Measurements from ENCODE around the gene PTGDR2.

PTGDR2 gene

GRCh38 chr11:60842668-60843600 is 12.8 kb downstream of the PTGDR2 start:
- Mint-ChIP-seq H3K9me3 (ENCODE audit: low read depth) (no peaks in the 10 kb centered on the region), H3K4me3 (peak overlapping the region; percentile 94), H3K27ac (peak overlapping the region; percentile 94), H3K36me3 (peaks cover 12% of the 10 kb centered on the region), H3K4me1 (ENCODE audit: low read depth) (peaks cover 33% of the 10 kb centered on the region), H3K27me3 (no peaks in the 10 kb centered on the region)

- Mint-ChIP-seq H3K36me3 (peaks cover 12% of the 10 kb centered on the region), H3K27ac (peak within 1 kb of the TSS; percentile 94), H3K4me1 (ENCODE audit: low read depth) (peaks cover 36% of the 10 kb centered on the region), H3K27me3 (no peaks in the 10 kb centered on the region), H3K9me3 (ENCODE audit: low read depth) (no peaks in the 10 kb centered on the region), H3K4me3 (peak within 1 kb of the TSS; percentile 94)
These were observed 13.7 kb downstream of the PTGDR2 start, which contains the start of gene CCDC86 for GRCh38 chr11:60841797-60842667. Gene CCDC86 (plus strand): TSS chr11:60842113. CDS start chr11:60842125, 12 bp downstream.

GRCh38 chr11:60840470-60841430 is 15.0 kb downstream of the PTGDR2 start:
- peak overlapping the region; percentile 94 for H3K27ac Mint-ChIP-seq
- H3K4me1 Mint-ChIP-seq (ENCODE audit: low read depth): peaks cover 35% of the 10 kb centered on the region
- peak overlapping the region; percentile 94 for H3K4me3 Mint-ChIP-seq
- H3K27me3 Mint-ChIP-seq: no peaks in the 10 kb centered on the region
- H3K9me3 Mint-ChIP-seq (ENCODE audit: low read depth): no peaks in the 10 kb centered on the region
- peaks cover 12% of the 10 kb centered on the region for H3K36me3 Mint-ChIP-seq

GRCh38 chr11:60838132-60838531 is 17.6 kb downstream of the PTGDR2 start:
- peaks cover 21% of the 10 kb centered on the region for H3K4me1 Mint-ChIP-seq (ENCODE audit: low read depth)
- peaks cover 2% of the 10 kb centered on the region for H3K27me3 Mint-ChIP-seq
- no peak overlapping the region for H3K27ac Mint-ChIP-seq
- H3K4me3 Mint-ChIP-seq: no peak overlapping the region
- H3K9me3 Mint-ChIP-seq (ENCODE audit: low read depth): no peaks in the 10 kb centered on the region
- H3K36me3 Mint-ChIP-seq: no peaks in the 10 kb centered on the region

GRCh38 chr11:60836866-60837515 is 18.8 kb downstream of the PTGDR2 start:
- H3K4me3 Mint-ChIP-seq: no peak overlapping the region
- peak overlapping the region; percentile 13 for H3K27ac Mint-ChIP-seq
- no peaks in the 10 kb centered on the region for H3K36me3 Mint-ChIP-seq
- H3K9me3 Mint-ChIP-seq (ENCODE audit: low read depth): no peaks in the 10 kb centered on the region
- H3K27me3 Mint-ChIP-seq: peaks cover 2% of the 10 kb centered on the region
- peaks cover 21% of the 10 kb centered on the region for H3K4me1 Mint-ChIP-seq (ENCODE audit: low read depth)

- peaks cover 23% of the 10 kb centered on the region for H3K4me1 Mint-ChIP-seq (ENCODE audit: low read depth)
These were observed 20.3 kb downstream of the PTGDR2 start for GRCh38 chr11:60835534-60835846.

GRCh38 chr11:60834742-60835533 is 20.8 kb downstream of the PTGDR2 start:
- no peak overlapping the region for H3K4me3 Mint-ChIP-seq
- H3K4me1 Mint-ChIP-seq (ENCODE audit: low read depth): peaks cover 23% of the 10 kb centered on the region
- H3K27me3 Mint-ChIP-seq: peaks cover 2% of the 10 kb centered on the region
- no peaks in the 10 kb centered on the region for H3K36me3 Mint-ChIP-seq
- H3K9me3 Mint-ChIP-seq (ENCODE audit: low read depth): no peaks in the 10 kb centered on the region
- no peak overlapping the region for H3K27ac Mint-ChIP-seq

More at GRCh38 chr11:60835534-60835846, 20.3 kb downstream of the PTGDR2 start:
- Mint-ChIP-seq H3K27me3 (peaks cover 2% of the 10 kb centered on the region), H3K4me3 (no peak overlapping the region), H3K36me3 (no peaks in the 10 kb centered on the region), H3K27ac (no peak overlapping the region), H3K9me3 (ENCODE audit: low read depth) (no peaks in the 10 kb centered on the region)

GRCh38 chr11:60831501-60832079 is 24.2 kb downstream of the PTGDR2 start:
- no peak overlapping the region for H3K4me3 Mint-ChIP-seq
- no peaks in the 10 kb centered on the region for H3K9me3 Mint-ChIP-seq (ENCODE audit: low read depth)
- no peak overlapping the region for H3K27ac Mint-ChIP-seq
- peaks cover 2% of the 10 kb centered on the region for H3K27me3 Mint-ChIP-seq
- peaks cover 19% of the 10 kb centered on the region for H3K4me1 Mint-ChIP-seq (ENCODE audit: low read depth)
- H3K36me3 Mint-ChIP-seq: no peaks in the 10 kb centered on the region

GRCh38 chr11:60831143-60831500 is 24.6 kb downstream of the PTGDR2 start:
- Mint-ChIP-seq H3K27ac (no peak overlapping the region), H3K9me3 (ENCODE audit: low read depth) (no peaks in the 10 kb centered on the region), H3K27me3 (peaks cover 2% of the 10 kb centered on the region), H3K4me3 (peak overlapping the region; percentile 65), H3K4me1 (ENCODE audit: low read depth) (peaks cover 19% of the 10 kb centered on the region), H3K36me3 (no peaks in the 10 kb centered on the region)

- H3K27ac Mint-ChIP-seq: no peak overlapping the region
- peaks cover 18% of the 10 kb centered on the region for H3K4me1 Mint-ChIP-seq (ENCODE audit: low read depth)
- no peaks in the 10 kb centered on the region for H3K36me3 Mint-ChIP-seq
- H3K9me3 Mint-ChIP-seq (ENCODE audit: low read depth): no peaks in the 10 kb centered on the region
- H3K27me3 Mint-ChIP-seq: peaks cover 2% of the 10 kb centered on the region
- H3K4me3 Mint-ChIP-seq: peak overlapping the region; percentile 65
These were observed 25.1 kb downstream of the PTGDR2 start for GRCh38 chr11:60830478-60831142.

GRCh38 chr11:60825790-60826189 is 30.0 kb downstream of the PTGDR2 start:
- Mint-ChIP-seq H3K4me1 (ENCODE audit: low read depth) (peaks cover 2% of the 10 kb centered on the region), H3K36me3 (no peaks in the 10 kb centered on the region)

GRCh38 chr11:60825118-60825517 is 30.6 kb downstream of the PTGDR2 start:
- Mint-ChIP-seq H3K27me3 (no peaks in the 10 kb centered on the region), H3K4me1 (ENCODE audit: low read depth) (no peaks in the 10 kb centered on the region), H3K4me3 (no peak overlapping the region), H3K27ac (no peak overlapping the region), H3K36me3 (no peaks in the 10 kb centered on the region), H3K9me3 (ENCODE audit: low read depth) (no peaks in the 10 kb centered on the region)

More at GRCh38 chr11:60825790-60826189, 30.0 kb downstream of the PTGDR2 start:
- Mint-ChIP-seq H3K9me3 (ENCODE audit: low read depth) (no peaks in the 10 kb centered on the region), H3K27ac (no peak overlapping the region), H3K4me3 (no peak overlapping the region), H3K27me3 (no peaks in the 10 kb centered on the region)
